Left hindlimb (tissue), 1 donor: ENCODE measurements around the gene KRTAP10-7.
"Not testable (repeated sequence)": the region's sequence is repeated elsewhere in the genome, so short reads cannot be mapped to it uniquely, and the experiment has no call there.

Source experiments
- DNase-seq: peaks from one replicate; pipeline ENCODE4 v3.0.0-alpha.2; 2018

Gene KRTAP10-7

GRCh38 chr21:44590897-44591800, 9.2 kb upstream of the KRTAP10-7 start:
- not testable (repeated sequence) for DNase-seq

DNA sequence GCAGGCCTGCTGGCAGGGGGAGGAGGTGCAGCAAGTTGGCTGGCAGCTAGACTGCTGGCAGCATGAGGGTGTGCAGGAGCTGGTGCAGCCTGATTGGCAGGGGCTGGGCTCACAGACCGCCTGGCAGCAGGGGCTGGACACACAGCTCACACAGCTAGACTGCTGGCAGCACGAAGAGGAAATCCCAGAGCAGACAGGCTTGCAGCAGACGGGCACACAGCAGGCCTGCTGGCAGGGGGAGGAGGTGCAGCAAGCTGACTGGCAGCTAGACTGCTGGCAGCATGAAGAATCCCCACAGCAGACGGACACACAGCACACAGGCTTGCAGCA, 8.6 kb upstream of the KRTAP10-7 start:
- DNase-seq: not testable (repeated sequence)

DNA sequence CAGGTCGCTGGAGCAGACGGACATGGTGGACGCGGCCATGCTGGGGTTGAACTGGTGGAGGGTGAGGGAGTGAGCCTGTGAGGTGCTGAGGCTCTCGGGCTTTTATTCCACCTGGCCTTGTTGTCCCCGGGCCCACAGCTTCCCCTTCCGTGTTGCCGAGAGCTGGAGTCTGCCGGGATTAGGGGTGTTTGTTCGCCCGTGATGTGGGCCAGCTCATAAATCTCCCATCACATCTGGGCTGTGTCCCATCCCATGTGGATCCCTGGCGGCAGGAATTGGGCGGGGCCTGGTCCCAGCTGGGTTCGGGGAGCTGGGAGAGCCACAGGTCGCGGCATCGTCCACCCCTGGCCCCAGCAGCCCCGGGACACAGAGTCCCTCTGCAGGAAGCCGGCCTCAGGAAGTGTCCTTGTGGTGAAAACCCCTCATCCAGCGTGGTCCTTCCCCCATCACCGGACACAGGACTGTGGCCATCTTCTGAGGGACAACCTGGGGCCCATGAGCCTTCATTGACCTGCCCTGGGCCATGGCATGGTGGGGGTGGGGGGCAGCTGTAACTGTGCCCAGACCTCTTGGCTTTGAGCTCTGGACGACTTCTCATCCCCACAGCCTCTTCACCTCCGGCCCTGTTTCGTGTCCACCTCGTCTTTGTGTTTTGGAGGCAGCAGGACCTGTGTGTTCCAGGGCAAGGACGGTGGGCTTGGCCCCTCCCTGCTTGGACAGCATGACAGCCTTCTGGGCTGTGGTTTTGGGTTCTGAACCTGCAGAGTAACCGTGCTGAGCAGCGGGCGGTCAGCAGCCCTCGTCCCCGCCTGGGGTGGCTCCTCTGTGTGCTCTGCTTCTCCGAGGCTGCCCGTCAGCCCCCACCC, 7.7 kb upstream of the KRTAP10-7 start, which contains the start of gene KRTAP10-6:
TSS of gene KRTAP10-6 (minus strand) at position 60 of the 866 bp plus-strand sequence. CDS start at position 39, 21 bp downstream.
- DNase-seq: no peak

DNA sequence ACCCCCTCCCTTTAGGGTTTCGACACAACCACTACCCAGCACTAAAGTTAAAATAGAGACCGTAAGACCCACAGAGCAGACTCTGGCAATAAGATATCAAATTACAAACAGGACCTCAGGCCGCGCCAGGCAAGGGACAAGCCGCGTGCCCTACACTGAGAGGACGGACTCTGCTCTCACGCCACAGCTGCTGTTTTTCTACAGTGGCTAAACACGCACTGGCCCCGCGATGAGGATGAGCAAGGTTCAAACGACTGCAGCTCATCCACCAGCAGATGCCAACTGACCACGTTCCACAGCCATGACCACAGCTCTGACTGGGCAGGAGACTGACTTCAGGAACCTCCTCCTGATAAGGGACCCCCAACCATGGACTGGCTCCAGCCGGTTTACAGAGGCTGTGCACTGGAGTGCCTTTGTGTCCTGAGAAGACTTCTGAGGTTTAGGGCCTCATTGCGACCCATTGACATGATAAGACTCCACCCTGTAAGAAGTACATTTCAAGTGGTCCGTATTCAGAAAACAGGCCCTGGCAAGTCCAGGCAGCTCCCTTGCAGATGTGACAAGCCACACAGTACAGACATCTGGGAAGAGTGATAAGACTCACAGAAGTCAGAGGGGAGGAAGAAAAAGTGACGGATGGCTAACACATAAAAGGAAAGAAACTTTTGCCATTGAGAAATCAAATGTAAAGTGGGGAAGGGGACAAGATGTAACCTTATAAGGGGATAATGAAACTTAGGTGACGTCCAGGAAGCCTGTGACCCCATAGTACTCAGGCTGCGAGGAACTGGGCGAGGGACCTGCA, 6.6 kb upstream of the KRTAP10-7 start:
- no peak for DNase-seq

DNA sequence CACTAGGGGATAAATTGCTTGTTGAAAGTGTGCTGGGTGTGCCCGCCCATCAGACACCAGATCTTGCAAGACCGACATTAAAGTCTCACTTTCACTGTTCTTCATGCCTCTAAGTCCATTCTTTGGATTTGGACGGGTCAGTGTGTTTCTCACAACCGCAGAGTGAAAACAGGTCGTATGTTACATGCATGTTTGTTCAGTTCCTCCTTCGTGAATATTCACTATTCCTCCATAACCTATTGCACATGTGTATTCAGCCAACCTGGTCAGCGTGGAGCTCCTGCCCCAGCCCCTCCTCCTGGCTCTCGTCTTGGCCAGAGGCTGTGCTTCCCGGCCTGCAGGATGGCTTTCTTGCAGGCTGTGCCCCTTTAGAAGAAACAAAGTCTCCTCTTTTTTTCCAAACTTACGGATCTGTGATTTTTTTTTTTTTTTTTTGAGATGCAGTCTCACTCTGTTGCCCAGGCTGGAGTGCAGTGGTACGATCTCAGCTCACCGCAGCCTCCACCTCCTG, 5.9 kb upstream of the KRTAP10-7 start:
- no peak for DNase-seq

DNA sequence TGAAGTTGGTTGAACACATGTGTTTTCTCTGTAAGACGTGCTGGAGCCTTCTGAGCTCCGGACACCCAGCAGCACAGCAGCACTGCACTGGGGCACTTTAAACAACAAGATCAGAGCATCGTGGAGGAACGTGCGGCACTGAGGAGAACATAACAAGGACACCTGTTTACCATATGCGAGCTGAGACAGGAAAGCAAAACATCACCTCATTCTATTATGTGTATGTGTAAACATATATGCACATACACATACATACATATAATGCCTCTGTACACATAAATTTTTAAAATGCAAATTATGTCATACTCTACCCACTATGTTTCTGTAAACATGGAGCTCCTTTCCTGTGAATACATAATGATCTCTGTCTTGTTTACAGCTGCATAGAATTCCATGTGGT, 4.9 kb upstream of the KRTAP10-7 start:
- no peak for DNase-seq

DNA sequence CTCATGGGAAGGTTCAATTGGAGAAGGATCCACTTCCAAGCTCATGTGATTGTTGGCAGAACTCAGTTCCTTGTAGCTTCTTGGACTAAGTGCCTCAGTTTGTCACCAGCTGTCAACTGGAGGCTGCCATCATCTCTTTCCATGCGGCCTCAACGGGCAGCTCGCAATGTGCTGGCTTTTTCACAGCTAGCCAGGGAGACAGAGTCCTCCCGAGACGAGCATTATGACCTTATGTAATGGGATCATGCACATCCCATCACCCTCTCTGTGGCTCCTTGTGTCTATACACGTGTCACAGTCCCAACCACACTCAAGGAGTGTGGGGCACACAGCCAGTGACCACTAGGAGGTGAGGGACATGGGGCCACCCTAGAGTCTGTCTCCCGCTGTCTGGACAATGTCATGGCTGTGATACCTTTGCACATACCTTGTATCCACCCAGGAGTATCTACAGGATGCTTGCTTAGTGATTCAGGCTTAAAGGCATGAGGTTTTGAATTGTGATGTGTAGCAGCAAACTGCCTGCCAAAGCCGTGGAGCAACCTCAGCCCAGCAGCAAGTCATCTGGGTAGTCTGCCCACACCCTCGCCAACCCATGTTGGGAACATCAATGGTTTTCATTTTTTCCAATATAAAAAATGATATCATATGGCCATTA, 4.2 kb upstream of the KRTAP10-7 start:
- no peak for DNase-seq

DNA sequence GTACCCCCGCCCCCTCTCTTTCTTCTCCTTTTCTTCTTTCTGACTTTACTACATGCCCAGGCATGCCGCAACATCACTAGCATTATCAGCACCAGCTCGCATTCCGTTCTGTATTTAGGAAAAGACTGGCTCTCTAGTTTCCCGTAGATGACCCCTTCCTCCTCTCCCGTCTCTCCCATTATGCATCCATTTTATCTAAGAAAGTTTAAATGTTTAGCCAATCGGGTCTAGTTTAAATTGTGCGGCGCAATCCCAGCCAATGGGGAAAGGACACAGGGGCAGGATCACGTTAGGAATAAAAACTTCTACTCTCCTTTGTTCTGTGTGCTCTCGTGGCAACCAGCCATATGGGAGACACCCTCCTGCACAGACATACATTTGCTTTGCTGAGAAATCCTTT, 2.3 kb upstream of the KRTAP10-7 start:
- no peak for DNase-seq

GRCh38 chr21:44599264-44600029, 950 bp upstream of the KRTAP10-7 start:
- no peak for DNase-seq

- not testable (repeated sequence) for DNase-seq
Measured at GRCh38 chr21:44601091-44601490, 694 bp downstream of the KRTAP10-7 start.

- DNase-seq: no peak
Measured at GRCh38 chr21:44601596-44602462, 1.4 kb downstream of the KRTAP10-7 start.

GRCh38 chr21:44602463-44602850, 2.1 kb downstream of the KRTAP10-7 start:
- DNase-seq: no peak

DNA sequence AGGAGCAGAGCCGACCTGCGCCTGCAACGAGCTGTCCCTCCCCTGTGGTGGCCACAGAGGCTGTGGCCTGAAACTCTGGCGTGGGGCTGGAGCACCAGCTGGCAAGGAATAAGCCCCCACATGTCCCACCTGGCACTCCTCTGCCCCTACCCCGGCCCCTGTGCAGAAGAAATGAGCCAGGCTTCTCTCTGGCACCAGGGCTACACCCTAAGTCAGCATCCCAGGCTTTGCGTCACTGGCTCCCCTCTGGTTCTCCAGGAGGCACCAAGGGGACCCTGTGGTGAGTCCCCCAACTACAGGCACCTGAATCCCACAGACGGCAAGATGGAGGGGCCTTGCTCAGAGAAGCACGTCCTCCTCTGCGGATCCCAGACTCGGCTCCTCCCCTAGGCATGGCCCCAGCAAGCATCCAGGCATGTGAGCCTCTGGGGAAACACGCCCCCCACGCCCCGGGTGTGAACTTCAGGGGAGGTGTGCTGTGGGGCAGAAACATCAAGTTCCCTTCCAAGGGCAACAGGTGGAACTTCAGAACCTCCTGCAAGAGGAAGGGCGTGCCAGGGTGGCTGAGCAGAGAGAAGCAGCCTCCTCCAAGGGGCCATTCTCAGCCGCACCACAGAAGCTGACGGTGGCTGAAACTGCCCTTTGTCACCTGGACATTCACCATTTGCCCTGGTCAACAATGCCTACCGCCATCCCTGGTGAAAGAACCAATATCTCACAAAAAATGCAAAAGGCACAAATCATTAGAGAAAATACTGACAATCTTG, 2.9 kb downstream of the KRTAP10-7 start:
- no peak for DNase-seq

DNA sequence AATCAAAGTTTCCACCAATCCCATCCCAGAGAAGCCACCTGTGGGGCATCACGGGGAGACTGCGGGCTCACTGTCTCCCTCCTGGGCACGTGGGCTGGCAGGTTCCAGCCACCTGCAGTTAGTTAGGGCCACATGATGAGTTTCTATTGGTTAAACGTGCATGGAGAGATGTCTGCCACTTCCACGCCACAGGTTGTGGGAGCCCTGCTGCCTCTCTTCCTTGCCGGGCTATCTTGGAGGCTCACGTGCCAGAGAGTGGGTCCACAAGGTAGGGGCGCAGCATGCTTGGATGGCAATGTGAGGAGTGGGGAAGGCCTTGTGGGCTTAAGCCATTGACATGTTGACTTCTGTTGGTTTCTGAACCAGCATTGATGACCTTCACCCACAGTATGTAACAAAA, 3.5 kb downstream of the KRTAP10-7 start:
- DNase-seq: no peak

- DNase-seq: no peak
Measured at GRCh38 chr21:44606495-44606894, 6.1 kb downstream of the KRTAP10-7 start.

GRCh38 chr21:44609193-44609592, 8.8 kb downstream of the KRTAP10-7 start:
- no peak for DNase-seq

DNA sequence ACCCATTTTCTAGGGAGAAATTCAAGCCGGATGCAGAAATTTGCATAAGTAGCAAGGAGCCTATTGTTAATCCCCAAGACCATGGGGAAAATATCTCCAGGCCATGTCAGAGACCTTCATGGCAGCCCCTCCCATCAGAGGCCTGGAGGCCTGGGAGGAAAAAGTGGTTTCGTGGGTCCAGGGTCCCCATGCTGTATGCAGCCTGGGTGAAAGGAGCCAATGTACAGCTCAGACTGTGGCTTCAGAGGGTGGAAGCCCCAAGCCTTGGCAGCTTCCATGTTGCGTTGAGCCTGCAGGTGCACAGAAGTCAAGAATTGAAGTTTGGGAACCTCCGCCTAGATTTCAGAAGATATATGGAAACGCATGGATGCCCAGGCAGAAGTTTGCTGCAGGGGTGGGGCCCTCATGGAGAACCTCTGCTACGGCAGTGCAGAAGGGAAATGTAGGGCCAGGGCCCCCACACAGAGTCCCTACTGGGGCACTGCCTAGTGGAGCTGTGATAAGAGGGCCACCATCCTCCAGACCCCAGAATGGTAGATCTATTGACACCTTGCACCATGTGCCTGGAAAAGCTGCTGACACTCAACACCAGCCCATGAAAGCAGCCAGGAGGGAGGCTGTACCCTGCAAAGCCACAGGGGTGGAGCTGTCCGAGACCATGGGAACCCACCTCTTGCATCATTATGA, 9.9 kb downstream of the KRTAP10-7 start:
- not testable (repeated sequence) for DNase-seq

GRCh38 chr21:44611551-44611950, 11.2 kb downstream of the KRTAP10-7 start:
- no peak for DNase-seq

- DNase-seq: no peak
Measured at GRCh38 chr21:44612029-44612486, 11.7 kb downstream of the KRTAP10-7 start, which contains the start of gene KRTAP10-8. TSS of gene KRTAP10-8 (plus strand) at chr21:44612079. CDS start at chr21:44612101, 22 bp downstream.
